Sigmoid colon (tissue), 7 donors: ENCODE measurements around the gene GABARAPL2. TPM values are rescaled to one million over a fixed set of nuclear protein-coding genes. Genes with fewer than 3 reads are reported as not detected.

Experiments used
- DNase-seq: peaks from one replicate; pipeline ENCODE4 v3.0.0-alpha.2; 2019
- H3K27ac ChIP-seq, 4 donors: fragments of 200-600 bp; sonication (generic); one replicate each; pipeline ENCODE4 v1.5.1; 2016 to 2019; ENCODE audit warnings: mild to moderate bottlenecking in 1 of 4
- H3K27me3 ChIP-seq, 3 donors: fragments of 200-600 bp; sonication (generic); one replicate each; pipeline ENCODE4 v1.5.1; 2019; ENCODE audit warnings: mild to moderate bottlenecking in 1 of 3
- H3K36me3 ChIP-seq, 4 donors: fragments of 200-600 bp; sonication (generic); one replicate each; pipeline ENCODE4 v1.5.1; 2016 to 2019
- H3K4me1 ChIP-seq, 4 donors: fragments of 200-600 bp; sonication (generic); one replicate each; pipeline ENCODE4 v1.5.1; 2017 to 2019
- H3K4me3 ChIP-seq, 4 donors: fragments of 200-600 bp; sonication (generic); one replicate each; pipeline ENCODE4 v1.5.1; 2017 to 2019; ENCODE audit warnings: mild to moderate bottlenecking in 2 of 4, moderate library complexity in 1 of 4
- H3K9me3 ChIP-seq, 4 donors: fragments of 200-600 bp in 3 of 4; sonication (generic) in 3 of 4; one replicate each; pipeline versions ENCODE4 v1.5.1 to v1.6.1; 2013 to 2019
- CTCF ChIP-seq, 4 experiments: fragments of 450-650 bp in 3 of 4; fragments of 200-600 bp in 1 of 4; IDR thresholded peaks; one replicate each; pipeline ENCODE4 v1.5.1; 2016 to 2019; ENCODE audit warnings: antibody characterized with exemption in 4 of 4, mild to moderate bottlenecking in 3 of 4, moderate library complexity in 2 of 4
- EP300 ChIP-seq, 4 donors: sonication (generic); formaldehyde crosslinking; IDR thresholded peaks; one replicate each; pipeline ENCODE4 v1.6.1; 2017; ENCODE audit warnings: antibody characterized with exemption in 4 of 4
- POLR2A ChIP-seq, 2 donors: fragments of 450-650 bp; IDR thresholded peaks; one replicate each; pipeline ENCODE4 v1.6.1; 2016; ENCODE audit warnings: antibody characterized with exemption in 2 of 2, mild to moderate bottlenecking in 2 of 2, moderate library complexity in 2 of 2
- POLR2AphosphoS5 ChIP-seq, 4 donors: sonication (generic); formaldehyde crosslinking; IDR thresholded peaks; one replicate each; pipeline ENCODE4 v1.6.1; 2017; ENCODE audit warnings: antibody characterized with exemption in 4 of 4
- WGBS, 2 donors: extraction: QIAGEN DNeasy Blood & Tissue Kit; methylation state at CpG; one replicate each; pipeline ENCODE4 v1.1.7; 2013; 5-methylcytosine and 5-hydroxymethylcytosine counted together
- intact Hi-C: fragments of 100-400 bp; cut with DNase I; formaldehyde crosslinking; loops from one replicate; pipeline ENCODE4 v1.15.1; 2023
- polyA plus RNA-seq, 3 donors: library from polyadenylated mRNA; stranded (reverse); fragments of 200-250 nt; gene quantifications; one replicate each; pipeline ENCODE4 v1.2.3, GENCODE V29; 2013
- total RNA-seq, 4 donors: library from RNA; depleted of rRNA; stranded (reverse); fragments of >200 nt; gene quantifications; one replicate each; pipeline ENCODE4 v1.1.0, GENCODE V29; 2016
- donor health status: healthy with polysubstance abuse.
- donor health status: Bipolar disorder and iron deficiency.
- donor health status: healthy.

Gene GABARAPL2
- total and polyA plus RNA-seq, 7 donors = 91.4 to 300 (median 118) TPM

- WGBS, 2 donors = 65 to 73% methylated on average over 5 of the region's 5 CpGs
- TF ChIP-seq EP300 (IDR thresholded peaks at IDR 0.05) = no peak
- TF ChIP-seq POLR2A (IDR thresholded peaks at IDR 0.05) = no peak
- TF ChIP-seq POLR2AphosphoS5 (IDR thresholded peaks at IDR 0.05) = no peak
- no peak for TF ChIP-seq CTCF (IDR thresholded peaks at IDR 0.05)
- H3K9me3 ChIP-seq = no peaks in the 10 kb centered on the region
- H3K4me1 ChIP-seq = peaks cover 0 to 71% (median 51%) of the 10 kb centered on the region in 4 donors
- H3K27me3 ChIP-seq = no peaks in the 10 kb centered on the region
- no peak overlapping the region for H3K4me3 ChIP-seq
- H3K36me3 ChIP-seq = peaks cover 7 to 80% (median 59%) of the 10 kb centered on the region in 4 donors
- no peak for DNase-seq
- no peak overlapping the region for H3K27ac ChIP-seq
- intact Hi-C loops = no loop called here
Measured at GRCh38 chr16:75570396-75571065, 4.4 kb downstream of the GABARAPL2 start.

DNA sequence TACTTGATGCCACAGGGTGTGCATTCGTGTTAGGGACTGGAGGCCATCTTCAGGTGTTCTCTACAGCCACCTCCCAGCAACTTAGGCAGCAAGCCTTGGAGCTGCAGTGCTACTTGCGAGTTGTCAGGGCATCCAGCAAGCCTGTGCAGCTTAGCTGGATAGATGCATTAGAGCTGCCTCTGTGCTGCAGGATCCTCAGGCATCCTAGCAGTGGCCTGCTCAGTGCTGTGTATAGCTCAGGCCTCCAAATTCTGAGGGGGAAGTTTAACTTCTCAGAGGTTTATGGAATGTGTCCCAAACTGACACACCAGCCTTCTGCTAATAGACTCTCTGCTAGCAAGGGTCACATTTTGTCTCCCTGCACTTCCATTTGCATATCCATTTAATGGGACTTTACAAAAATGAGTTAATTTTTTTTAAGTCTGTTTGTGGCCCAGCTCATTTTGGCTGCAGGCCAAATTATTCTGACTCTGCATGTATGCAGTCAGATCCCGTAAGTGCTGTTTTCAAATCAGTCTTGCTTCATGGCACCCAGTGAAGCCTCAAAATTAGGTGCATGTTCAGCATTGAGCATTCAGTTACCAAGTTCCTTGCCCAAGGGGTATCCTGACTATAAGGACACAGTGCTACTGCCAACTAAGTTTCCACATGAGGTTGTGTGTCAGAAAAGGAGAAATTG is 6.8 kb downstream of the GABARAPL2 start:
- H3K4me3 ChIP-seq = no peak overlapping the region
- DNase-seq = peak; percentile 57
- no peak for TF ChIP-seq POLR2AphosphoS5 (IDR thresholded peaks at IDR 0.05)
- TF ChIP-seq POLR2A (IDR thresholded peaks at IDR 0.05) = no peak
- TF ChIP-seq CTCF (IDR thresholded peaks at IDR 0.05) = no peak
- no peak for TF ChIP-seq EP300 (IDR thresholded peaks at IDR 0.05)
- no peak overlapping the region for H3K27ac ChIP-seq
- H3K4me1 ChIP-seq = peaks cover 0 to 66% (median 37%) of the 10 kb centered on the region in 4 donors
- intact Hi-C loops = no loop called here
- H3K36me3 ChIP-seq = peaks cover 7 to 100% (median 71%) of the 10 kb centered on the region in 4 donors
- H3K9me3 ChIP-seq = no peaks in the 10 kb centered on the region
- no peaks in the 10 kb centered on the region for H3K27me3 ChIP-seq
- 84 to 85% methylated on average over 3 of the region's 3 CpGs for WGBS, 2 donors

DNA sequence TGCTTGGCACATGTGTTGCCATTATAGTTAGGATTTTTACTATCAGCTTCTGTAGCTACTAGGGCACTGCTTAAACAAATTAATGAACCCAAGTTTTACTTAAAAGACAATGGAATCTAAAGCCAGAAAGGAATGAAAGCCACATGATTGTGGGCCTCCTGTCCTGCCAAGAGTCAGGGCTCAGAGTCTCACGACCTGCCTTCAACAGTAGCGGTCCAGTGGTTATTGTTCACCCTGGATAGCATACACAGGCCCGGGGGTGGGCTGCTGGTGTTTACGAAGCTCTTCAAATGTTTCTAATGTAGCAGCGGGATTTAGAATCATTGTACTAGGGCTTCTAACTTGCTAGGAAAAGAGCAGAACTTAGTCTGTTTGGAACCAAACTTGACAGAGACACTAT is 7.8 kb downstream of the GABARAPL2 start:
- DNase-seq = peak; percentile 48
- H3K9me3 ChIP-seq = no peaks in the 10 kb centered on the region
- H3K36me3 ChIP-seq = peaks cover 10 to 100% (median 68%) of the 10 kb centered on the region in 4 donors
- no peak overlapping the region for H3K27ac ChIP-seq
- peaks cover 0 to 56% (median 31%) of the 10 kb centered on the region in 4 donors for H3K4me1 ChIP-seq
- intact Hi-C loops = no loop called here
- WGBS, 2 donors = 90 to 92% methylated on average over 5 of the region's 5 CpGs
- no peaks in the 10 kb centered on the region for H3K27me3 ChIP-seq
- no peak for TF ChIP-seq POLR2A (IDR thresholded peaks at IDR 0.05)
- TF ChIP-seq EP300 (IDR thresholded peaks at IDR 0.05) = no peak
- TF ChIP-seq CTCF (IDR thresholded peaks at IDR 0.05) = no peak
- TF ChIP-seq POLR2AphosphoS5 (IDR thresholded peaks at IDR 0.05) = no peak
- H3K4me3 ChIP-seq = no peak overlapping the region

GRCh38 chr16:75575958-75576357 is 9.8 kb downstream of the GABARAPL2 start:
- Histone ChIP-seq H3K4me3 (no peak overlapping the region), H3K27me3 (no peaks in the 10 kb centered on the region), H3K36me3 (peaks cover 5 to 94% (median 58%) of the 10 kb centered on the region in 4 donors), H3K4me1 (peaks cover 0 to 36% (median 20%) of the 10 kb centered on the region in 4 donors), H3K9me3 (no peaks in the 10 kb centered on the region), H3K27ac (no peak overlapping the region)
- no peak for TF ChIP-seq POLR2AphosphoS5 (IDR thresholded peaks at IDR 0.05)
- TF ChIP-seq EP300 (IDR thresholded peaks at IDR 0.05) = no peak
- TF ChIP-seq CTCF (IDR thresholded peaks at IDR 0.05) = no peak
- TF ChIP-seq POLR2A (IDR thresholded peaks at IDR 0.05) = no peak
- intact Hi-C loops = no loop called here
- WGBS, 2 donors = 69 to 71% methylated on average over 3 of the region's 3 CpGs
- no peak for DNase-seq
